Endometrium (tissue), 2 donors: ENCODE measurements around the gene NCF4.

ENCODE experiments used
- FAIRE-seq: peaks from 2 replicates; lab custom pipeline; 2012; peaks lifted over from hg19 to GRCh38; lab: Jason Lieb, UNC
- donor health status: control.
- donor health status: control.

The NCF4 gene

GRCh38 chr22:36897611-36898010, 36.8 kb downstream of the NCF4 start:
- FAIRE-seq: no peak

DNA sequence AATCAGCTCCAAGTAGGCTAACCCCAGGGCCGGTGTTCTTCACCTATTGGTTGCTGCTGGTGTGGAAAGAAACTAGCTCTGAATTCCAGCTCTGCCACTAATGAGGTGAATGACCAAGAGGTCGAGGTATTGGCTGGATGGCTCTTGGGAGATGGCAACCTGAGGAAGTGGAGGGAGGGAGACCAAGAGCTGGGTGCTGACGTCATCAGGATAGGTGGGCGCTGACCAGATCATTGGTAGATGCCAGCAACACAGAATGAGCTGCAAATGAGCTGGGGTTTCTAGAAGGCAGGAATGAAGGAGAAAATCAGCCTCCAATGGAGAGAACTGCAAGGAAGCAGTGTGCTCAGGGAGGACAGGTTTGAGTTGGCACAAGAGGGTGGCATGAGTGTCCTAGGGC, 37.9 kb downstream of the NCF4 start:
- no peak for FAIRE-seq

DNA sequence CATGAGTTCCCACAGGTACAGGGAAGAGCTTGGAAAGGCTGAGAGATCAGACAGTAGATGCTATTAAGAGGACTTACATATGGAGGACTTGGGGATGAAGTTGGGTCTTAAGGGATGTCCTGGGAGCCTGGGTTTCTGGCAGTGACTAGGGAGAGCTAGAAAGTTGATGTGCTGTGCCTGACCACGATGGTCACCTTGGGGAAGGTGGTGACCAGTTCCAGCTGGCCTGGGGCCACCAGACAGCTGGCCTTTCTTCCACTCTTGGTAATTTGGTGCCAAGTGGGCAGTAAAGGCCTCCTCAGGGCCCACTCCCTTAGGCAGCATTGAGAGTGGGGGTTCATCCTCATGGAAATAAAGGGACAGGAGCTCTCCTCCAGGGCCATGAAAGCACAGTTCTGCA, 38.7 kb downstream of the NCF4 start:
- FAIRE-seq: no peak

GRCh38 chr22:36900225-36900624, 39.4 kb downstream of the NCF4 start:
- FAIRE-seq: no peak

DNA sequence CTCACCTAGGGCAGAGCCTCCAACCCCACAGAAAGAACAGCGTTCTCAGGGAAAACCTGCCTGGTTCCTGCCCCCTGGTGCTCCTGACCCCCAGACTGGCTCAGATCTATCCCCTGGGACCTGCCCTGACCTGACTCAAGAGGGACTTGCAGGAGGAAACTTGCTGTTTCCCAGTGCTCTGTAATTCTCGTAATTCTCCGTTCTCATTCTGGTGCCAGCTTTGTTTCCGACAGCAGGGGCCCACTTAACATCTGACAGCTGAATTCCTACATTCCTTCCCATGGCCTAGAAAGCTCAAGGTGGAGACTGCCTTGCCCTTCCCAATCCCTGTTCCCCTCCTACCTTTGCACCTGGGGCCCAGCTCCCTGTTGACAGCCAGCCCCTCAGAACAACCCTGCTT, 40.1 kb downstream of the NCF4 start:
- FAIRE-seq: no peak

- FAIRE-seq: no peak
Observed at GRCh38 chr22:36901411-36902142, 40.8 kb downstream of the NCF4 start.

- no peak for FAIRE-seq
Observed at GRCh38 chr22:36902143-36902926, 41.5 kb downstream of the NCF4 start.

DNA sequence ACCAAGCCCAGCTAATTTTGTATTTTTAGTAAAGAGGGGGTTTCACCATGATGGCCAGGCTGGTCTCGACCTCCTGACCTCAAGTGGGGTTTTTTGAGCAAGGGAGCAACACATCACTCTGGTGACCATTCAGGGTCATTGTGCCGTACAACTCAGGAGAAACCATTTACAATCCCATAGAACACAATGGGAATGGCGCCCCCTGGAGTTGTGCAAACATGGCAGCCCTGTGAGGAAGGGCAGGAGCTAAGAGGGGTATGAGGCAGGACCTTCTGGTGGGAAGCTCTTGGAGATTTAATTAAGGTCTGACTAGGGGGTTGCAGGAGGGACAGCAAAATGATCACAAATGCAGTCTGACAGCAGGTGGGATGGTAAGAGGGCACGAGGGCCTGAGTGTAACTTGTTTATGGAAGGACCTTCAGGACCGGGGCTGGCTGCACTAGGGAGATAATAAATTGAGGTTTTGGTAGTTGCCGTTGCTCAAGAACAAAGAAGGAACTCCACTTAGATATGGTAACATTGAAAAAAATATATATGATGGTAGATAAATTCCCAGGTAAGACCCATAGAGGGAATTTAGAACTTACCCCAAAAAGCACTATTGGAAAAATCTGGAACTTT, 43.6 kb downstream of the NCF4 start:
- no peak for FAIRE-seq

DNA sequence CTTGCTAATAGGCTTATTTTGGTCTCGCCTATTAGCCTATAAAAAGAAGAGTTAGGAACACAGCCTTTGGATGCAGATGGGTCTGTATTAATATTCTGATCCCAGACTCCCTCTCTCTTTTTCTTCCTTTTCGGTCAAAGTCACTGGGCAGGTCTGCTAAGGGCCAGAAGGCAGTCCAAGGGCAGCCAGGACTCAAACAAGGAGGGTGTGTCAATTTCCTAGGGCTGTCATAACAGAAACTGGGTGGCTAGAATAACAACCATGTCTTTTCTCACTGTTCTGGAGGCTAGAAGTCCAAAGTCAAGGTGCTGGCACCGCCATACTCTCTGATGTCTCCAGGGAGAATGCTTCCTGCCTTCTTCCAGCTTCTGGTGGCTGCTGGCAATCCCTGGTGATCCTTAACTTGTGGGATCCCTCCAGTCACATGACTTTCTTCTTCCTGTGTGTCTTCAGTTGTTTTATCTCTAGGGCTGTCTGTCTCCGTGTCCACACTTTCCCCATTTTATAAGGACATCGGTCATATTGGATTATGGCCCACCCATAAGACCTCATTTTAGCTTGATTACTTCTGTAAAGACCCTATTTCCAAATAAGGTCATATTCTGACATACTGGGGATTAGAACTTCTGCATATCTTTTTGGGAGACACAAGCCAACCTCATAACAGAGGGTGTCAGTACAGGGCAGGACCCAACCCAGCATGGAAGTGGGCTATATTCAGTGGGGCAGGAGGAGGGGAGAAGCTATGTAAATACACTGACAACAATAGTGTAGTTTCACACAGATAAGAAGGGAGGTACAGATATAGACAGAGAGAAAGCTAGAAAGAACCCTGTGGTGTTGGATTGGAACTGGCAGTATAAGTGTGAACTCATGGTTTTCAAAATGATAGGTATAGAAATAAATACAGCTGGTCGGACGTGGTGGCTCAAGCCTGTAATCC, 46.7 kb downstream of the NCF4 start:
- no peak for FAIRE-seq

- no peak for FAIRE-seq
Observed at GRCh38 chr22:36910461-36910860, 49.7 kb downstream of the NCF4 start.

- FAIRE-seq: no peak
Observed at GRCh38 chr22:36911887-36912661, 51.3 kb downstream of the NCF4 start.

GRCh38 chr22:36912694-36913426, 52.1 kb downstream of the NCF4 start:
- FAIRE-seq: no peak

- FAIRE-seq: no peak
Observed at GRCh38 chr22:36913427-36914389, 52.9 kb downstream of the NCF4 start, which contains the start of gene CSF2RB. CSF2RB (plus strand) TSS chr22:36913628; CDS start chr22:36922208, 8,580 bp downstream.

- no peak for FAIRE-seq
Observed at GRCh38 chr22:36914390-36914752, 53.6 kb downstream of the NCF4 start.

DNA sequence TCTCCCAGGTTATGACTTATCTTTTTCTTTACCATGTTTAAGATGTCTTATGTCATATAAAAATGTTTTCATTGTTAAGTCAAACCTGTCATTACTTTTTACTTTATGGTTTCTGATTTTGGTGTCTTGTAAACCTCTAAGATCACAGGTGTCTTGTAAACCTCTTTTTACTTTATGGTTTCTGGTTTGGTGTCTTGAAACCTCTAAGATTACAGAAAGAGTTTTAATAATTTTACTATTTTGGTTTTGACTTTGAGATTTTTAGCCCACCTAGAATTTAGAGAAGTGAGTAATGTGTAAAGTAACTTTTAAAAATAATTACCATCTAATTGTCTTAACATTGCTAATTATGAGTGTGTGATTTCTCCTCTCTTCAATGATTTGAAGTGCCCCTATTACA, 55.2 kb downstream of the NCF4 start:
- FAIRE-seq: peak; percentile 46

- no peak for FAIRE-seq
Observed at GRCh38 chr22:36918586-36919284, 57.9 kb downstream of the NCF4 start.

DNA sequence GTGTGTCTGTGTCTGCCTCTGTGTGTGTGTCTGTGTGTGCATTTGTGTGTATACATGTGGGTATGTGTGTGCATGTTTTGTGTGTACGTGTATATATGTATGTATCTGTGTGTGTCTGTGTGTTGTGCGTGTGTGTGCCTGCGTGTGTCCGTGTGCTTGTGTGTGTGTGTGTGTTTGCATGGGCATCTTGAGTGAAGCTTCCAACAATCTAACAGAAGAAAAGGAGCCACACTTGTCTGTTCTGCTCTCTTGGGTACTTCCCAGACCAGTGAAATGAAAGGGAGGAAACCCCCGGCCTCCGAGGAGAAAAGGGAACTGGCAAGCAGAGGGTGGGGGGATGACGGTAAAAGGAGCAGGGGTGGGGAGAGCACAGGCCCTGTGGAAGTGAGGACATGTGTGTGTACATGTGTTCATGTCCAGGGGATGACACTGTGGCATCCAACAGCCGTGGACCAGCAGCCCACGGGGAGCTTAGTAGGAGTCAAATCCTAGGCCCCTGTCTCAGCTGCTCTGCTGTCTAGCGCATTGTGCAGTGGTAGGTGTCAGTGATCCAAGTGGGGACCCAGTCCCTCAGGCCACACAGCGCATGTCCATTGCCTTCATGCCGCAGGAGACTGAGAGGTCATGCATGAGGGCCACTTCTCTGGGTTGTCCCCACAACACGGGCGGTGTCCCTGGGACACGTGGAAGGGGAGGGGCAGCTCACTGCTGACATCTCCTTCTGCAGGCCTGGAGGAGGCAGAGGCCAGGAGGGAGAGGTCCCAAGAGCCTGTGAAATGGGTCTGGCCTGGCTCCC, 60.7 kb downstream of the NCF4 start:
- FAIRE-seq: no peak

- FAIRE-seq: no peak
Observed at GRCh38 chr22:36922105-36922608, 61.4 kb downstream of the NCF4 start.
